ENCODE measurements around the gene TES. TPM values are rescaled to one million over a fixed set of nuclear protein-coding genes. Genes with fewer than 3 reads are reported as not detected.

TES gene
- total RNA-seq, 1 donor from 2014 or later = 94.0 TPM

- Histone ChIP-seq H3K4me3 (no peak overlapping the region), H3K27me3 (no peaks in the 10 kb centered on the region)
- ATAC-seq = no peak
Measured at GRCh38 chr7:116246357-116246756, 36.0 kb downstream of the TES start.

GRCh38 chr7:116249969-116250553 is 39.7 kb downstream of the TES start:
- intact Hi-C loops (cut with DNase I) = no loop called here
- Histone ChIP-seq H3K4me3 (no peak overlapping the region), H3K27ac (no peak overlapping the region), H3K36me3 (peaks cover 41% of the 10 kb centered on the region), H3K27me3 (no peaks in the 10 kb centered on the region), H3K4me1 (no peaks in the 10 kb centered on the region), H3K9me3 (no peaks in the 10 kb centered on the region)
- TF ChIP-seq CTCF (IDR thresholded peaks at IDR 0.05) = peak; percentile 33
- DNase-seq (no peak), ATAC-seq (peak; percentile 81)

More at GRCh38 chr7:116246357-116246756, 36.0 kb downstream of the TES start:
- intact Hi-C loops (cut with DNase I) = no loop called here
- no peak overlapping the region for H3K27ac ChIP-seq
- no peak for DNase-seq
- H3K9me3 ChIP-seq = no peaks in the 10 kb centered on the region
- peaks cover 21% of the 10 kb centered on the region for H3K36me3 ChIP-seq
- no peak for TF ChIP-seq CTCF (IDR thresholded peaks at IDR 0.05)
- no peaks in the 10 kb centered on the region for H3K4me1 ChIP-seq

GRCh38 chr7:116251675-116252074 is 41.3 kb downstream of the TES start:
- DNase-seq (no peak), ATAC-seq (no peak)
- Histone ChIP-seq H3K36me3 (peaks cover 48% of the 10 kb centered on the region), H3K4me3 (no peak overlapping the region), H3K4me1 (no peaks in the 10 kb centered on the region), H3K9me3 (no peaks in the 10 kb centered on the region), H3K27me3 (no peaks in the 10 kb centered on the region), H3K27ac (no peak overlapping the region)
- intact Hi-C loops (cut with DNase I) = no loop called here
- no peak for TF ChIP-seq CTCF (IDR thresholded peaks at IDR 0.05)

- H3K27me3 ChIP-seq = no peaks in the 10 kb centered on the region
- TF ChIP-seq CTCF (IDR thresholded peaks at IDR 0.05) = no peak
- ATAC-seq (no peak), DNase-seq (no peak)
- no peaks in the 10 kb centered on the region for H3K9me3 ChIP-seq
- H3K4me1 ChIP-seq = no peaks in the 10 kb centered on the region
- no peak overlapping the region for H3K4me3 ChIP-seq
- no peak overlapping the region for H3K27ac ChIP-seq
- intact Hi-C loops (cut with DNase I) = no loop called here
- peaks cover 46% of the 10 kb centered on the region for H3K36me3 ChIP-seq
Measured at GRCh38 chr7:116252249-116252648, 41.9 kb downstream of the TES start.

DNA sequence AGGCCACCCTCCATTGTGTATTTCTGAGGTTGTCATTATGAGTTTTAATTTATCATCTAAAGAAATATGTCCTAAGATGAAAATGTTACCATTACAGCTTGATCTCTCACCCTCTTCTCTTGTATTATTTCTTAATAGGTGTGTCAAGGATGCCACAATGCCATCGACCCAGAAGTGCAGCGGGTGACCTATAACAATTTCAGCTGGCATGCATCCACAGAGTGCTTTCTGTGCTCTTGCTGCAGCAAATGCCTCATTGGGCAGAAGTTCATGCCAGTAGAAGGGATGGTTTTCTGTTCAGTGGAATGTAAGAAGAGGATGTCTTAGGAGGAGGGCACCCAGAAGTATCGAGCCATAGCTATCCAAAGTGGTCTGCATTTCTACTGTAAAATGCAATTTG is 46.8 kb downstream of the TES start:
- Histone ChIP-seq H3K4me3 (no peak overlapping the region), H3K27me3 (no peaks in the 10 kb centered on the region), H3K4me1 (no peaks in the 10 kb centered on the region), H3K9me3 (no peaks in the 10 kb centered on the region), H3K27ac (no peak overlapping the region), H3K36me3 (peaks cover 21% of the 10 kb centered on the region)
- TF ChIP-seq CTCF (IDR thresholded peaks at IDR 0.05) = no peak
- intact Hi-C loops (cut with DNase I) = no loop called here
- ATAC-seq (no peak), DNase-seq (no peak)

DNA sequence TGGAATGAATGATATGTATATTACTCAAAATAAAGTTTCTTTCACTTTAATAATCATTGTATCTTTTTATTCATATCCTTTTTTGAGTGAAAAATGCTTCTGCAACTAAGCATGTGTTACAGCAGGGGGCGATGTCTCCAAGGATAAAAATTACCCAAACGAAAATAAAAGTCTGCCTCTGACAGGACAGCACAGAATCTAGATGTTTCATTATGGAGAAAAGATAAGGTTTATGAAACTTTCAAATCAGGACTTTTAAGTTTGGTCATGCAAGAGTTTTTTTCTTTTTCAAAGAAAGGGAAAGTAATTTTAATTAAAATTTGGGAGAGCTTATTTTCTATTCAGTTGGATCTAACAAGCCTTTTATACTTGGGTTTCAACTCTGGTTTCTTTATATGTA is 48.4 kb downstream of the TES start:
- no peak overlapping the region for H3K4me3 ChIP-seq
- no peaks in the 10 kb centered on the region for H3K27me3 ChIP-seq
- ATAC-seq (peak; percentile 82), DNase-seq (no peak)
- peak; percentile 77 for TF ChIP-seq CTCF (IDR thresholded peaks at IDR 0.05)
- no peaks in the 10 kb centered on the region for H3K9me3 ChIP-seq
- peaks cover 8% of the 10 kb centered on the region for H3K36me3 ChIP-seq
- H3K4me1 ChIP-seq = no peaks in the 10 kb centered on the region
- no peak overlapping the region for H3K27ac ChIP-seq
- intact Hi-C loops (cut with DNase I) = loop anchor here (2.0 kb wide), 1 partner anchor 330 kb away; no protein-coding TSS in a partner anchor
